Activated CD8-positive, alpha-beta memory T cell treated with anti-CD3 and anti-CD28 coated beads, Interleukin-2, amount 10 ng/mL, durations not matched to agents 7 days and 5 days (primary cell): Measurements from ENCODE around the gene DSG3. TPM values are rescaled to one million over a fixed set of nuclear protein-coding genes. Genes with fewer than 3 reads are reported as not detected.

ENCODE experiments used
- total RNA-seq, 2 experiments: library from RNA; stranded (reverse); gene quantifications; one replicate each; pipeline ENCODE4 v1.2.3, GENCODE V29; 2021

DSG3 gene
- total RNA-seq, 2 experiments from 2014 or later = not detected

Other genes starting within 250 kb of the DSG3 start
- not detected for gene DSG1, start 129.6 kb upstream of the DSG3 start, total RNA-seq
- gene DSG4, start 71.0 kb upstream of the DSG3 start, total RNA-seq = not detected
- gene DSG2, start 50.4 kb downstream of the DSG3 start, total RNA-seq = under 1 TPM; 0.09 to 0.35 TPM
- not detected for gene TTR, start 144.1 kb downstream of the DSG3 start, total RNA-seq
- gene B4GALT6, start 236.8 kb downstream of the DSG3 start, total RNA-seq = 1 to 10 TPM in 1 of 2 experiments, under 1 TPM in 1; 0.41 to 1.8 TPM